PC-3 (cell line): Measurements from ENCODE around the gene TMEM117. TPM values are rescaled to one million over a fixed set of nuclear protein-coding genes. Genes with fewer than 3 reads are reported as not detected.

ENCODE experiments used
- ATAC-seq: fragments of 200-7000 bp; cut with Tn5 transposase; 2 replicates; pipeline ENCODE4 v1.9.1; 2020; ENCODE audit warnings: mild to moderate bottlenecking, moderate library complexity
- BruUV-seq: library from RNA; stranded (reverse); fragments of 400-500 nt; replicated peaks from 2 replicates; lab custom pipeline; 2021; lab: Mats Ljungman, UMichigan
- CTCF ChIA-PET: fragments of 300-600 bp; sonication (Branson Sonifier 250); formaldehyde crosslinking; loops from one replicate; lab custom pipeline; 2022; ENCODE audit warnings: antibody characterized with exemption; lab: Charles Lee
- POLR2A ChIA-PET: fragments of 300-600 bp; sonication (Branson Sonifier 250); formaldehyde crosslinking; loops from one replicate; lab custom pipeline; 2022; ENCODE audit warnings: antibody characterized with exemption; ENCODE audit not compliant: unreplicated experiment; lab: Charles Lee
- DNase-seq: peaks from one replicate; pipeline ENCODE4 v3.0.0-alpha.2; 2015
- H2AFZ ChIP-seq: fragments of 300-600 bp; sonication (generic); 2 replicates; pipeline ENCODE4 v1.6.0; 2016; ENCODE audit warnings: antibody characterized with exemption, low read length
- H3F3A ChIP-seq: fragments of 300-600 bp; sonication (generic); one replicate; pipeline ENCODE4 v1.6.0; 2017; ENCODE audit warnings: antibody characterized with exemption, low read length, control low read depth, mild to moderate bottlenecking; ENCODE audit not compliant: unreplicated experiment
- H3K27ac ChIP-seq: fragments of 300-600 bp; sonication (generic); 2 replicates; pipeline ENCODE4 v1.5.1; 2016; ENCODE audit warnings: mild to moderate bottlenecking, low read length
- H3K27me3 ChIP-seq: fragments of 300-600 bp; sonication (generic); 2 replicates; pipeline ENCODE4 v1.6.1; 2016; ENCODE audit warnings: low read length, mixed read lengths
- H3K36me3 ChIP-seq: fragments of 300-600 bp; sonication (generic); 2 replicates; pipeline ENCODE4 v1.6.1; 2016; ENCODE audit warnings: low read depth, mixed run types, low read length, mixed read lengths
- H3K4me1 ChIP-seq: fragments of 300-600 bp; sonication (generic); 2 replicates; pipeline ENCODE4 v1.5.1; 2016; ENCODE audit warnings: low read length; ENCODE audit not compliant: insufficient read depth
- H3K4me2 ChIP-seq: fragments of 300-600 bp; sonication (generic); 2 replicates; pipeline ENCODE4 v1.6.0; 2016; ENCODE audit warnings: low read length
- H3K4me3 ChIP-seq: fragments of 300-600 bp; sonication (generic); 2 replicates; pipeline ENCODE4 v1.5.1; 2016; ENCODE audit warnings: mild to moderate bottlenecking, low read length, mixed read lengths
- H3K79me2 ChIP-seq: fragments of 300-600 bp; sonication (generic); 2 replicates; pipeline ENCODE4 v1.6.1; 2017; ENCODE audit warnings: low read length, mixed read lengths
- H3K9ac ChIP-seq: fragments of 300-600 bp; sonication (generic); 2 replicates; pipeline ENCODE4 v1.6.0; 2016; ENCODE audit warnings: mild to moderate bottlenecking, low read length
- H3K9me2 ChIP-seq: fragments of 300-600 bp; sonication (generic); replicated peaks from 2 replicates; pipeline ENCODE4 v1.6.1; 2016; ENCODE audit warnings: mixed run types, low read length, mixed read lengths
- H3K9me3 ChIP-seq: fragments of 300-600 bp; sonication (generic); 2 replicates; pipeline ENCODE4 v1.6.1; 2016; ENCODE audit warnings: low read length, mixed read lengths
- H4K20me1 ChIP-seq: fragments of 300-600 bp; sonication (generic); 2 replicates; pipeline ENCODE4 v1.6.1; 2016; ENCODE audit warnings: low read length, mixed read lengths
- CTCF ChIP-seq: fragments of 300-600 bp; sonication (generic); conservative IDR thresholded peaks from 2 replicates; pipeline ENCODE4 v1.5.1; 2017; ENCODE audit warnings: antibody characterized with exemption, low read depth, mild to moderate bottlenecking, low read length
- EZH2 ChIP-seq: fragments of 300-600 bp; sonication (generic); IDR thresholded peaks from one replicate; pipeline ENCODE4 v1.6.1; 2017; ENCODE audit warnings: antibody characterized with exemption, mild to moderate bottlenecking, low read length; ENCODE audit not compliant: unreplicated experiment
- EZH2phosphoT487 ChIP-seq: fragments of 300-600 bp; sonication (generic); IDR thresholded peaks from 2 replicates; pipeline ENCODE4 v1.6.1; 2018; ENCODE audit warnings: mild to moderate bottlenecking, antibody characterized with exemption, low read length, borderline replicate concordance
- intact Hi-C: fragments of 100-400 bp; cut with micrococcal nuclease; formaldehyde crosslinking; loops from 2 replicates; pipeline ENCODE4 v1.9.0; 2023
- total RNA-seq: library from RNA; depleted of rRNA; stranded (reverse); fragments of >200 nt; gene quantifications from 2 replicates; pipeline ENCODE4 v1.2.3, GENCODE V29; 2014

Gene TMEM117
- total RNA-seq, 1 experiment from 2014 or later: 9.0 TPM

- H3F3A ChIP-seq: no peaks in the 10 kb centered on the region
- TF ChIP-seq EZH2phosphoT487 (no peak), EZH2 (no peak), CTCF (no peak)
- ChIA-PET CTCF (no interaction called here), POLR2A (interaction anchor here (0.7 kb wide), 1 partner anchor 204 kb away, joined by 5 read pairs; no protein-coding TSS in a partner anchor)
- no peak overlapping the region for H3K27ac ChIP-seq
- no peaks in the 10 kb centered on the region for H4K20me1 ChIP-seq
- H2AFZ ChIP-seq: no peak overlapping the region
- no peak overlapping the region for H3K4me3 ChIP-seq
- no peak overlapping the region for H3K9ac ChIP-seq
- no peaks in the 10 kb centered on the region for H3K9me3 ChIP-seq
- no peaks in the 10 kb centered on the region for H3K27me3 ChIP-seq
- DNase-seq: no peak
- H3K4me1 ChIP-seq: no peaks in the 10 kb centered on the region
- no TSS peak for BruUV-seq
- H3K36me3 ChIP-seq: no peaks in the 10 kb centered on the region
- H3K9me2 ChIP-seq: no peaks in the 10 kb centered on the region
- H3K4me2 ChIP-seq: no peak overlapping the region
- ATAC-seq: no peak
- intact Hi-C loops: no loop called here
- H3K79me2 ChIP-seq: no peaks in the 10 kb centered on the region
Observed at GRCh38 chr12:44245932-44246331, 410.1 kb downstream of the TMEM117 start.

GRCh38 chr12:44246482-44247105, 410.7 kb downstream of the TMEM117 start:
- BruUV-seq: no TSS peak
- no peak overlapping the region for H3K4me2 ChIP-seq
- no peaks in the 10 kb centered on the region for H3K79me2 ChIP-seq
- DNase-seq (no peak), ATAC-seq (no peak)
- no peaks in the 10 kb centered on the region for H3K9me2 ChIP-seq
- H3K9me3 ChIP-seq: no peaks in the 10 kb centered on the region
- no peak overlapping the region for H3K9ac ChIP-seq
- intact Hi-C loops: no loop called here
- no peaks in the 10 kb centered on the region for H3K4me1 ChIP-seq
- no peaks in the 10 kb centered on the region for H3F3A ChIP-seq
- H3K27me3 ChIP-seq: no peaks in the 10 kb centered on the region
- H3K27ac ChIP-seq: no peak overlapping the region
- ChIA-PET CTCF (no interaction called here), POLR2A (interaction anchor here (0.7 kb wide), 1 partner anchor 205 kb away, joined by 5 read pairs; no protein-coding TSS in a partner anchor)
- TF ChIP-seq EZH2 (no peak), CTCF (no peak), EZH2phosphoT487 (no peak)
- H2AFZ ChIP-seq: no peak overlapping the region
- no peaks in the 10 kb centered on the region for H3K36me3 ChIP-seq
- H4K20me1 ChIP-seq: no peaks in the 10 kb centered on the region
- no peak overlapping the region for H3K4me3 ChIP-seq

GRCh38 chr12:44247588-44247987, 411.7 kb downstream of the TMEM117 start:
- ATAC-seq (no peak), DNase-seq (no peak)
- intact Hi-C loops: no loop called here
- Histone ChIP-seq H2AFZ (no peak overlapping the region), H3K9me2 (no peaks in the 10 kb centered on the region), H3K36me3 (no peaks in the 10 kb centered on the region), H3K27ac (no peak overlapping the region), H3F3A (no peaks in the 10 kb centered on the region), H3K79me2 (no peaks in the 10 kb centered on the region), H3K4me2 (no peak overlapping the region), H3K4me1 (no peaks in the 10 kb centered on the region), H3K4me3 (no peak overlapping the region), H3K9me3 (no peaks in the 10 kb centered on the region), H3K9ac (no peak overlapping the region), H4K20me1 (no peaks in the 10 kb centered on the region), H3K27me3 (no peaks in the 10 kb centered on the region)
- ChIA-PET POLR2A (no interaction called here), CTCF (no interaction called here)
- TF ChIP-seq EZH2 (no peak), CTCF (peak; percentile 47)
- no TSS peak for BruUV-seq
